Activated T-cell treated with anti-CD3 and anti-CD28 coated beads, Interleukin-2, amount 50 U/mL, for 72 hours (primary cell): Measurements from ENCODE around the gene LITAF. TPM values are rescaled to one million over a fixed set of nuclear protein-coding genes. Genes with fewer than 3 reads are reported as not detected.

Experiments
- ATAC-seq, 2 donors: fragments of 150-1000 bp; cut with Tn5 transposase; replicated peaks in 1 of 2; 2 replicates each; pipeline ENCODE4 v1.10.0; 2021; ENCODE audit warnings: moderate library complexity in 2 of 2, mild to moderate bottlenecking in 1 of 2
- DNase-seq, 2 donors: peaks; one replicate each; pipeline ENCODE4 v3.0.0; 2021 to 2022; ENCODE audit warnings: mixed read lengths in 1 of 2
- H3K27ac Mint-ChIP-seq: one replicate; pipeline ENCODE4 v1.8.0; 2022; ENCODE audit warnings: mild to moderate bottlenecking, moderate library complexity, mixed read lengths
- H3K27me3 Mint-ChIP-seq: one replicate; pipeline ENCODE4 v1.8.0; 2022; ENCODE audit warnings: low read depth, mixed read lengths
- H3K36me3 Mint-ChIP-seq, 2 donors: one replicate each; pipeline ENCODE4 v1.8.0; 2022; ENCODE audit warnings: mixed read lengths in 2 of 2, mild to moderate bottlenecking in 1 of 2; ENCODE audit not compliant: insufficient read depth in 2 of 2
- H3K4me1 Mint-ChIP-seq: one replicate; pipeline ENCODE4 v1.8.0; 2022; ENCODE audit warnings: low read depth, mixed read lengths
- H3K4me3 Mint-ChIP-seq, 2 donors: one replicate each; pipeline ENCODE4 v1.8.0; 2022; ENCODE audit warnings: mild to moderate bottlenecking in 2 of 2, mixed read lengths in 2 of 2, moderate library complexity in 2 of 2
- H3K9me3 Mint-ChIP-seq, 2 donors: one replicate each; pipeline ENCODE4 v1.8.0; 2022; ENCODE audit warnings: mixed read lengths in 2 of 2
- total RNA-seq, 2 donors: library from RNA; stranded (reverse); gene quantifications; one replicate each; pipeline ENCODE4 v1.2.3, GENCODE V29; 2022

Gene LITAF
- total RNA-seq: 100 to 1,000 TPM; 110 to 137 TPM

DNA sequence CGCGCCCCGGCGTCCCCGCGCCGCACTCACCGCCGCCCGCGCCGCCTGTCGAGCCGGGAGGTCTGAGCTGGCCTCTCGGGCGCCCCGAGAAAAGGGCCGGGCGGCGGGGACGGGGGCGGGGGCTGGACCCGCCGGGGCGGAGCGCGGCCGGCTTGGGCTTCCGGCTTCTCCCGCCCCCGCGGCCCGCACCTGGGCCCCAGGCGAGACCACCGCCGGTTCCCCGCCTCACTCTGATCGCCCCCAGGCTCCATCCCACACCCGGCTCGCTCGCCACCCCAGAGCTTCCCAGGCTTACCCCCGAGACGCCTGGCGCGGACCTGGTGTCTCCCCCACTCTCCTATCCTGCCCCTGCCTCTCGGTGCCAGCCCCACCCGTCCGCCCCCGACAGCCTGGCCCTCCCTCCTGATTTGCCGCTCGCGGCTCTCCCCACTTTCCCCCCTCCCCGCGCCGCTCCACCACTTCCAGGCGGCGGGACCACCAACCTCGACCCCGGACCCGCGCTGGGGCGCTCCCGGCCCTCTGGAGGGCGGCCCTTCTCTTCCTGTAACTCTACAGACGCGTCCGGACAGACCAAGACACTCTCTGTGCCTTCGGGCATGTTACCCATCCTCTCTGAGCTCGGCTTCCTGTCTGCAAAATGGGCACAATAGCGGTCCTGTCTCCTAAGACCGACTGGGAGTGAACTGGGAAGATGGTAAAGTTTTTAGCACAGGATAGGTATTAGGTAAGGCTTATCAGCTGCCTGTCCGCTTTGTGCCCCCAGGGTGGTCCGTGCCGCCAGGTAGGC lies at the start of gene LITAF:
Gene LITAF, minus strand, starts transcription at position 64 of the 787 bp plus-strand sequence. CDS start 30,189 bp downstream, outside the sequence.
- Mint-ChIP-seq H3K9me3 (no peaks in the 10 kb centered on the region), H3K27me3 (no peaks in the 10 kb centered on the region), H3K4me3 (peak within 1 kb of the TSS; percentile 89 to 93), H3K4me1 (peaks cover 34% of the 10 kb centered on the region), H3K36me3 (peaks cover 7 to 10% of the 10 kb centered on the region in 2 donors), H3K27ac (peak within 1 kb of the TSS; percentile 95)
- DNase-seq (peak; percentile 72 to 77), ATAC-seq (peak; percentile 79 to 80)

- DNase-seq (no peak), ATAC-seq (no peak)
- no peaks in the 10 kb centered on the region for H3K36me3 Mint-ChIP-seq
- peaks cover 12% of the 10 kb centered on the region for H3K4me1 Mint-ChIP-seq
- no peak overlapping the region for H3K27ac Mint-ChIP-seq
- no peak overlapping the region for H3K4me3 Mint-ChIP-seq
- no peaks in the 10 kb centered on the region for H3K27me3 Mint-ChIP-seq
- no peaks in the 10 kb centered on the region for H3K9me3 Mint-ChIP-seq
Observed at GRCh38 chr16:11636172-11636721, 49.5 kb upstream of the LITAF start.

- Mint-ChIP-seq H3K36me3 (no peaks in the 10 kb centered on the region), H3K27me3 (no peaks in the 10 kb centered on the region), H3K9me3 (no peaks in the 10 kb centered on the region), H3K4me1 (peaks cover 7% of the 10 kb centered on the region), H3K4me3 (no peak overlapping the region), H3K27ac (no peak overlapping the region)
- DNase-seq: no peak
- no peak for ATAC-seq
Observed at GRCh38 chr16:11635679-11636171, 49.0 kb upstream of the LITAF start.

GRCh38 chr16:11635113-11635652 lies 48.5 kb upstream of the LITAF start:
- no peak for ATAC-seq
- Mint-ChIP-seq H3K36me3 (no peaks in the 10 kb centered on the region), H3K4me1 (peaks cover 11% of the 10 kb centered on the region), H3K27ac (no peak overlapping the region), H3K4me3 (no peak overlapping the region), H3K27me3 (no peaks in the 10 kb centered on the region), H3K9me3 (no peaks in the 10 kb centered on the region)
- no peak for DNase-seq

DNA sequence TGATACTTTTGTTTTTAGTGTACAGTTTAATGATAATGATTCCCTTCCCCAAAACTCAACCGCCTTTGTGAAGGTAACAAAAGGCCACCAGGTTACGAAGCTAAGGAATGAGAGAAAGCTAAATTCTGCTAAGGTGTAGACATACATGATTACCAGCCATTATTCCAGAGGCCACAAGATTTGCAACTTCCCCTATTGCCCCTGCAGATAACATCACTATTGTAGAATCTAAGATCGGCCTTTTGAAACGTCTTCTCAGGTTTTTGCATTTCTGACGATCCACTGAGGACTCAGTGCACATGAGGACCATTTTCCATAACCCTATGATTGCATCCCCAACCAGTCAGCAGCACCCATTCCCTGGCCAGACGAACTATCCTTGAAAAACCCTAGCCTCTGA lies 47.6 kb upstream of the LITAF start:
- Mint-ChIP-seq H3K4me3 (no peak overlapping the region), H3K27ac (no peak overlapping the region), H3K4me1 (peaks cover 20% of the 10 kb centered on the region), H3K36me3 (no peaks in the 10 kb centered on the region), H3K27me3 (no peaks in the 10 kb centered on the region), H3K9me3 (no peaks in the 10 kb centered on the region)
- DNase-seq (no peak), ATAC-seq (no peak)

DNA sequence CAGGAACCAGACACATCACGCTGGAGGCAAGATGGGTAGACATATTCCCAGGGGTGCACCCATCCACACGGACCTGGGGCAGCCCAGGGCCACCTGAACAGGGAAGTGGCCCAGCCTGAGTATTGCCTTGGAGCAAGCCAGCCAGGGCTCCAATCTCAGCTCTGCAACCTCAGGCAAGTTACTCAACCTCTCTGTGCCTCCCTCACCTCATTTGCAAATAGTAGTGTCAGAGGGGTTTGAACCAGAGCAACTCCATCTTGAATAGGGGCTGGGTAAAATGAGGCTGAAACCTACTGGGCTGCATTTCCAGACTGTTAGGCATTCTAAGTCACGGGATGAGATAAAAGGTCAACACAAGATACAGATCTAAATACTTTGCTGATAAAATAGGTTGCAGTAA lies 46.4 kb upstream of the LITAF start:
- H3K9me3 Mint-ChIP-seq: no peaks in the 10 kb centered on the region
- H3K27me3 Mint-ChIP-seq: no peaks in the 10 kb centered on the region
- ATAC-seq: no peak
- H3K36me3 Mint-ChIP-seq: no peaks in the 10 kb centered on the region
- no peak overlapping the region for H3K4me3 Mint-ChIP-seq
- H3K4me1 Mint-ChIP-seq: peaks cover 32% of the 10 kb centered on the region
- no peak overlapping the region for H3K27ac Mint-ChIP-seq
- DNase-seq: no peak

GRCh38 chr16:11632455-11632939 lies 45.8 kb upstream of the LITAF start:
- Mint-ChIP-seq H3K27me3 (no peaks in the 10 kb centered on the region), H3K4me1 (peaks cover 35% of the 10 kb centered on the region), H3K36me3 (no peaks in the 10 kb centered on the region), H3K9me3 (no peaks in the 10 kb centered on the region), H3K27ac (no peak overlapping the region), H3K4me3 (no peak overlapping the region)
- no peak for DNase-seq
- ATAC-seq: no peak

DNA sequence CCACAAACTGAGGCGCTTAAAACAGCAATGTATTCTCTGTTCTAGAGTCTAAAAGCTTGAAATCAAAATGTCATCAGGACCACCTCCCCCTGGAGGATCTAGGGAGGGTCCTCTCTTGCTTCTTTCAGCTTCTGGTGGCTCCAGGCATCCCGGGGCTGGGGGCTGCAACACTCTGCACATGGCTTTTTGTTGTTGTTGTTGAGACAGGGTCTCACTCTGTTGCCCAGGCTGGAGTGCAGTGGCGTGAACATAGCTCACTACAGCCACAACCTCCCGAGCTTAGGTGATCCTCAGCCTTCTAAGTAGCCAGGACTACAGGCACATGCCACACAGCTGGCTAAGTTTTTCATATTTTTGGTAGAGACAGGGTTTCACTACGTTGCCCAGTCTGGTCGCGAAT lies 44.5 kb upstream of the LITAF start:
- no peaks in the 10 kb centered on the region for H3K27me3 Mint-ChIP-seq
- H3K4me3 Mint-ChIP-seq: no peak overlapping the region
- ATAC-seq (no peak), DNase-seq (no peak)
- H3K36me3 Mint-ChIP-seq: no peaks in the 10 kb centered on the region
- no peak overlapping the region for H3K27ac Mint-ChIP-seq
- peaks cover 40% of the 10 kb centered on the region for H3K4me1 Mint-ChIP-seq
- H3K9me3 Mint-ChIP-seq: no peaks in the 10 kb centered on the region

- no peak overlapping the region for H3K27ac Mint-ChIP-seq
- no peak for ATAC-seq
- no peaks in the 10 kb centered on the region for H3K9me3 Mint-ChIP-seq
- no peaks in the 10 kb centered on the region for H3K36me3 Mint-ChIP-seq
- DNase-seq: no peak
- peaks cover 40% of the 10 kb centered on the region for H3K4me1 Mint-ChIP-seq
- no peak overlapping the region for H3K4me3 Mint-ChIP-seq
- no peaks in the 10 kb centered on the region for H3K27me3 Mint-ChIP-seq
Observed at GRCh38 chr16:11630768-11631056, 44.0 kb upstream of the LITAF start.

DNA sequence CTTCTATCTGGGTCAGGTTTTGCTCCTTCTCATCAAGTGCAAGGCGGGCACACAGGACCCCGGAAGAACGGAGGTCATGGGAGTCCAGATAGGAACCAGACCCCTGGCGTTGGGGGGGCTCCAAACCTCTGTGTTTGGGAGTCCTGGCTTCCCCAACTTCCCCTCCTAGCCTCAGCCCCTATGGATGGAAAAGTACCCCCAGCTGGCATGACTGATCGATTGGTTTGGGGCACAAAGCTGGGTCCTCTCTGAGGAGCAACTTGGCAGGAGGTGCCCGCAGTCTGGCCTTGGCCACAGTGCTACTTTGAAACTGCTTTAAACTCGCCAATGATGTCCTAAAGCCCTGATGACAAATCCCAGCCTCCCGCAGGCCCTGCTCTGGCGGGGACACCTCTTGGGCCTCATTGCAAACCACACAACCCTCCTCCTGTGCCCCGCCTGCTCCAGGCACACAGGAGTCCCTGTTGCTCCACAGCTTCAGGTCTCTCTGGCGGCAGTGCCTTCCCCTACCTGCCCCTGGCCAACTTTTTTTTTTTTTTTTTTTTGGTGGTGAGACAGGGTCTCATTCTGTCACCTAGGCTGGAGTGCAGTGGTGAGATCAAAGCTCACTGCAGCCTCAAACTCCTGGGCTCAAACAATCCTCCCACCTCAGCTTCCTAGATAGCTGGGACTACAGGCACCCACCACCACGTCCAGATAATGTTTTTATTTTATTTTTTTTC lies 43.5 kb upstream of the LITAF start:
- Mint-ChIP-seq H3K27ac (no peak overlapping the region), H3K4me3 (no peak overlapping the region), H3K36me3 (no peaks in the 10 kb centered on the region), H3K27me3 (no peaks in the 10 kb centered on the region), H3K4me1 (peaks cover 43% of the 10 kb centered on the region), H3K9me3 (no peaks in the 10 kb centered on the region)
- ATAC-seq (no peak), DNase-seq (no peak)

DNA sequence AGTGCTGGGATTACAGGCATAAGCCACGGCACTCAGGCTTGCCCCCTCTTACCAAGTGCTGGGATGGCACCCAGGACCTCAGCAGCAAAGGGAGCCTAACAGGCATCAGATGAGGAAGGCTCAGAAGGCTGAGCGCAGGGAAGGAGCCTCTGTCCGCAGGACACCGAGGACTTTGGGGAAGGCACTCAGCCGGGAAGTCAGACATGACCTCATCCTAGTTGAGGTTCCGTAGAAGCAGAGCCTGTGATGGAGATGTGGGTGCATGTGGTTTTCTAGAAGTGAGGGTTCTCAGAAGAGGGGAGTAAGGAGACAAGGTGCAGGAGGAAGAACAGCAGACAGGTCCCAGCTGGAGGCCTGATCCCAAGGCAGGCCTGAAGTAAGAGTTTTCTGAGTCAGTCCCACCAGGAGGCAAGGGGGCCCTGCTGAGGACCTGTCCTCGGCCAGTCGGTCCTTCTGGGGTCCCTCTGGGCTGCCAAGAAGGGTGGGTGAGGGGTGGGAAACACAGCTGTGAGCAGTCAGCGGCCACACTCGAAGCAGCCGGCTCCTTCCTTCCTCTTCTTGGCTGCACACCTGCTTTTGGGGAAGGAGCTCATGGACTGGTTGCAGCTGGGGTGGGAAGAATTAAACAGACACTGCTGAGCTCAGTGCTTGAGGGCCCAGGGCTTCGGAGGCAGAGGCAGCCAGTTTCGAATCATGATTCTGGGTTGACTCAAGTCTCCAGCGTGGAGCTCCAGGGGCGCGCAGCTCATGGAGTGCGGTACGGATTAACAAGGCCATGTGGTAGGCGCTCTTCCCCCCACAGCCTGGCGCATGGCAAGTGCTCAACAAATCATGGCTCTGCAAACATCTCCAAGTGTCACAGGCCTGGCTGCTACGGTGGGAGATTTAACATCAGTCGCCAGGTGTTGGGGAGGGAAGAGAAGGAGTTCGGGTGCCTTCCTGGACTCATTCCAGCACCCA lies 42.6 kb upstream of the LITAF start:
- DNase-seq: peak in 1 of 2 donors; percentile 7
- Mint-ChIP-seq H3K27me3 (no peaks in the 10 kb centered on the region), H3K9me3 (no peaks in the 10 kb centered on the region), H3K36me3 (no peaks in the 10 kb centered on the region), H3K4me3 (peak overlapping the region in 1 of 2 donors; percentile 25), H3K4me1 (peaks cover 51% of the 10 kb centered on the region), H3K27ac (no peak overlapping the region)
- peak; percentile 15 to 55 for ATAC-seq

GRCh38 chr16:11627822-11628457 lies 41.2 kb upstream of the LITAF start:
- H3K4me1 Mint-ChIP-seq: peaks cover 50% of the 10 kb centered on the region
- DNase-seq (peak in 1 of 2 donors; percentile 34), ATAC-seq (peak in 1 of 2 donors; percentile 45)
- no peak overlapping the region for H3K4me3 Mint-ChIP-seq
- no peaks in the 10 kb centered on the region for H3K27me3 Mint-ChIP-seq
- no peak overlapping the region for H3K27ac Mint-ChIP-seq
- H3K36me3 Mint-ChIP-seq: no peaks in the 10 kb centered on the region
- peaks cover 0 to 2% of the 10 kb centered on the region in 2 donors for H3K9me3 Mint-ChIP-seq
